SU-DHL-6 (cell line): ENCODE results near the gene FBXL15.

Experiments used
- H2AFZ ChIP-seq: fragments of 200-600 bp; sonication (generic); 2 replicates; pipeline ENCODE4 v1.6.1; 2014; ENCODE audit warnings: low read depth, mild to moderate bottlenecking, moderate library complexity, mixed read lengths, antibody characterized with exemption, low read length; ENCODE audit not compliant: severe bottlenecking
- H3F3A ChIP-seq: fragments of 200-600 bp; shearing (Covaris generic); 2 replicates; pipeline ENCODE4 v1.6.0; 2016; ENCODE audit warnings: antibody characterized with exemption, mild to moderate bottlenecking; ENCODE audit not compliant: insufficient read depth
- H3K27ac ChIP-seq: fragments of 200-600 bp; sonication (generic); 2 replicates; pipeline ENCODE4 v1.5.1; 2016; ENCODE audit warnings: low read depth, mild to moderate bottlenecking, low read length, moderate library complexity, mixed read lengths
- H3K27me3 ChIP-seq: fragments of 200-600 bp; sonication (generic), shearing (Covaris generic); 2 replicates; pipeline ENCODE4 v1.6.0; 2014; ENCODE audit warnings: mild to moderate bottlenecking, low read length
- H3K36me3 ChIP-seq: fragments of 200-600 bp; sonication (generic); 2 replicates; pipeline ENCODE4 v1.6.1; 2014; ENCODE audit warnings: mild to moderate bottlenecking, low read length, mixed read lengths
- H3K4me2 ChIP-seq: fragments of 300-600, 200-600 bp; shearing (Covaris generic), sonication (generic); 2 replicates; pipeline ENCODE4 v1.6.0; 2014; ENCODE audit warnings: low read length, low read depth, mild to moderate bottlenecking; ENCODE audit not compliant: poor library complexity, severe bottlenecking
- H3K4me3 ChIP-seq: fragments of 200-600 bp; sonication (generic); 2 replicates; pipeline ENCODE4 v1.5.1; 2014; ENCODE audit warnings: antibody characterized with exemption, low read length, mild to moderate bottlenecking, mixed read lengths; ENCODE audit not compliant: insufficient read depth, poor library complexity, severe bottlenecking
- H3K79me2 ChIP-seq: fragments of 200-600 bp; sonication (generic); 2 replicates; pipeline ENCODE4 v1.6.1; 2014; ENCODE audit warnings: mild to moderate bottlenecking, low read length, moderate library complexity; ENCODE audit not compliant: insufficient read depth
- H3K9ac ChIP-seq: fragments of 200-600 bp; sonication (generic); 2 replicates; pipeline ENCODE4 v1.7.0; 2014; ENCODE audit warnings: mild to moderate bottlenecking, low read length
- H3K9me2 ChIP-seq: fragments of 200-600 bp; sonication (generic); replicated peaks from 2 replicates; pipeline ENCODE4 v1.6.1; 2014; ENCODE audit warnings: low read length; ENCODE audit not compliant: insufficient read depth
- H3K9me3 ChIP-seq: fragments of 200-600 bp; sonication (generic); 2 replicates; pipeline ENCODE4 v1.6.1; 2014; ENCODE audit warnings: low read length, mixed read lengths; ENCODE audit not compliant: insufficient read depth
- H4K20me1 ChIP-seq: fragments of 200-600 bp; sonication (generic); 2 replicates; pipeline ENCODE4 v1.6.1; 2014; ENCODE audit warnings: low read depth, mild to moderate bottlenecking, antibody characterized with exemption, low read length, moderate library complexity, mixed read lengths
- EZH2phosphoT487 ChIP-seq: fragments of 200-600 bp; sonication (generic), shearing (Covaris generic); conservative IDR thresholded peaks from 2 replicates; pipeline ENCODE4 v1.6.1; 2018; ENCODE audit warnings: mild to moderate bottlenecking, antibody characterized with exemption, low read length, moderate library complexity, mixed read lengths
- TF ChIP-seq, protein P1 (sequence below): fragments of 200-600 bp; sonication (generic); IDR thresholded peaks from one replicate; pipeline ENCODE4 v1.5.1; 2017; ENCODE audit warnings: antibody characterized with exemption, mild to moderate bottlenecking, low read length, moderate library complexity; ENCODE audit not compliant: insufficient read depth, poor library complexity, severe bottlenecking

The FBXL15 gene

DNA sequence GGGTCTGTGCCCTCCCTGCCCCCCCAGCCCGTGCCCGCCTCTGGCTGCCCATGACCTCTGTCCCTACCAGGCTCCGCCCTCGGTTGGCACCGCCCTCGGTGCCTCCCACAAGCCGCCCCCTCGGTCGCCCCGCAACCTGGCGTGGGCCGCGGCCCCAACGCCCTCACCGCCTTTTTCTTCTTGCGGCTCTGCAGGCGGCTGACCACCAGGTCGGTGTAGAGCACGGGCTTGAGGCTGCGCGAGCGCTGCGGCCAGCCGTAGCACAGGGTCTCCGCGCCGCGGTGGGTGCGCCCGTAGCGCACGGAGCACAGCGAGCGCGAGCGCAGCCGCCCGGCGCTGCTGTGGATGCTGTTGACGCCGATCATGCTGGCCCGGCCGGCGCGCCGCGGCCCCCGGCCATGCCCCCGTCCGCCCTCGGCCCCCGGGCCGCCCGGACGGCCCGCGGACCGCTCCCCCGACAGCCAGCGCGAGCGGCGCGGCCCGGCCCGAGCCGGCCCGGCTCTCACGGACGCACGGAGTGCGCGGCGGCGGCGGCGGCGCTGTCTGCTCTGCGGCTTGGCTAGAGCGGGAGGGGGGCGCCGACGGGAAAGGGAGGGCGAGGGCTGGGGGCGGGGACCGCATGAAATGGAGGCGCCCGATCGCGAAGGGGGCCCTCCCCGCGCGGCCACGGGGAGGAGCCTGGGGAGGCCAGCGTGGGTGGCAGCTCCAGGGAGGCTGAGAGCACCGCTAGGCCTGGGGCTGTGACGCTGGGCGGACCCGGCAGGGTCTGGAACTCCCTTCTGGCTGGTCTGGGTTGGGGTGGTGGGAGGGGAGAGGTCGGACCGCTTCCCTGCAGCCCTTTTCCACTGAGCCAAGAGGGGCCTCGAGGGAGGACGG is 11.7 kb upstream of the FBXL15 start:
- peak overlapping the region; percentile 45 for H3K4me2 ChIP-seq
- H3K9ac ChIP-seq, result no peak overlapping the region
- TF ChIP-seq, protein P1, sequence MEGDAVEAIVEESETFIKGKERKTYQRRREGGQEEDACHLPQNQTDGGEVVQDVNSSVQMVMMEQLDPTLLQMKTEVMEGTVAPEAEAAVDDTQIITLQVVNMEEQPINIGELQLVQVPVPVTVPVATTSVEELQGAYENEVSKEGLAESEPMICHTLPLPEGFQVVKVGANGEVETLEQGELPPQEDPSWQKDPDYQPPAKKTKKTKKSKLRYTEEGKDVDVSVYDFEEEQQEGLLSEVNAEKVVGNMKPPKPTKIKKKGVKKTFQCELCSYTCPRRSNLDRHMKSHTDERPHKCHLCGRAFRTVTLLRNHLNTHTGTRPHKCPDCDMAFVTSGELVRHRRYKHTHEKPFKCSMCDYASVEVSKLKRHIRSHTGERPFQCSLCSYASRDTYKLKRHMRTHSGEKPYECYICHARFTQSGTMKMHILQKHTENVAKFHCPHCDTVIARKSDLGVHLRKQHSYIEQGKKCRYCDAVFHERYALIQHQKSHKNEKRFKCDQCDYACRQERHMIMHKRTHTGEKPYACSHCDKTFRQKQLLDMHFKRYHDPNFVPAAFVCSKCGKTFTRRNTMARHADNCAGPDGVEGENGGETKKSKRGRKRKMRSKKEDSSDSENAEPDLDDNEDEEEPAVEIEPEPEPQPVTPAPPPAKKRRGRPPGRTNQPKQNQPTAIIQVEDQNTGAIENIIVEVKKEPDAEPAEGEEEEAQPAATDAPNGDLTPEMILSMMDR, result no peak
- no peak for TF ChIP-seq EZH2phosphoT487
- H3K9me3 ChIP-seq, result no peaks in the 10 kb centered on the region
- peak overlapping the region; percentile 33 for H3K4me3 ChIP-seq
- no peak overlapping the region for H2AFZ ChIP-seq
- H3F3A ChIP-seq, result no peaks in the 10 kb centered on the region
- H4K20me1 ChIP-seq, result no peaks in the 10 kb centered on the region
- H3K27ac ChIP-seq, result no peak overlapping the region
- no peaks in the 10 kb centered on the region for H3K9me2 ChIP-seq
- no peaks in the 10 kb centered on the region for H3K27me3 ChIP-seq
- H3K36me3 ChIP-seq, result no peaks in the 10 kb centered on the region
- no peaks in the 10 kb centered on the region for H3K79me2 ChIP-seq

DNA sequence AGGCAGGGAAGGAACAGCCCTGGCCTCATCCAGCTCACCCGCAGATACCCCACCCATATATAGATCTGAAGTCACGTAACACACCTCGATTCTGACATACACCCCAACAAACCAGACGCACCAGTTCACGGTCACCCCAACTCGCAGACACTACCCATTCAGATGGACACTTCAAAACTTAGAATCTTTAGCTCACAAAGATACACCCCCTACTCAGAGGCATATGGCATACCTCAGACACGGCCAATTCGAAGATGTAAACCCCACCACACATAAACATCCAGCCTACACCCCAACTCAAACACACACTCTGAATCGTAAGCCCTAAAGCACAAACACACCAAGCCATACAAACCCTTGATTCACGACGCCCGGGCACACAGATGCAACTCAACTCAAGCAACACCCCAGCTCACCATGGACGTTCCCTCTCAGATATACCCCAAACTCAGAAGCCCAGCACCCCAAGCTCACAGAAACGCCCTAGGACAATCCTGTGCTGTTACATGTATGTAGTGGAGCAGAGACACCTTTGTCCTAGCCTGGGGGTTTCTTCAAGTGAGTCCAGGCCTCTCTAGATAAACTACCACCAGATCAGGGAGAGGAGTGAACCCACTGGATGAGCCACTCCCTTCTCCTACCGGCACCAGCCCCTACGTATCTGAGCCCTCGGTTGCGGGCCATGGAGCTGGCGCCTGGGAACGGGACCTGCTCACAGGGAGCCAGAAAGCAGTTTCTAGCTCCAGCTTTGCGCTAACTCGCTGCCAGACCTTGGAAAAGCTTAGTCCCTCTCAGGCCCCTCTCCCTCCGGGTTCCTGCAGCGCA is 10.8 kb upstream of the FBXL15 start:
- H3K9me3 ChIP-seq, result no peaks in the 10 kb centered on the region
- no peak overlapping the region for H3K4me3 ChIP-seq
- H4K20me1 ChIP-seq, result no peaks in the 10 kb centered on the region
- H3K9ac ChIP-seq, result no peak overlapping the region
- no peaks in the 10 kb centered on the region for H3F3A ChIP-seq
- H3K9me2 ChIP-seq, result no peaks in the 10 kb centered on the region
- H3K27ac ChIP-seq, result no peak overlapping the region
- TF ChIP-seq EZH2phosphoT487, result no peak
- TF ChIP-seq, protein P1, result no peak
- H3K79me2 ChIP-seq, result no peaks in the 10 kb centered on the region
- H2AFZ ChIP-seq, result no peak overlapping the region
- peak overlapping the region; percentile 31 for H3K4me2 ChIP-seq
- H3K36me3 ChIP-seq, result no peaks in the 10 kb centered on the region
- H3K27me3 ChIP-seq, result no peaks in the 10 kb centered on the region

DNA sequence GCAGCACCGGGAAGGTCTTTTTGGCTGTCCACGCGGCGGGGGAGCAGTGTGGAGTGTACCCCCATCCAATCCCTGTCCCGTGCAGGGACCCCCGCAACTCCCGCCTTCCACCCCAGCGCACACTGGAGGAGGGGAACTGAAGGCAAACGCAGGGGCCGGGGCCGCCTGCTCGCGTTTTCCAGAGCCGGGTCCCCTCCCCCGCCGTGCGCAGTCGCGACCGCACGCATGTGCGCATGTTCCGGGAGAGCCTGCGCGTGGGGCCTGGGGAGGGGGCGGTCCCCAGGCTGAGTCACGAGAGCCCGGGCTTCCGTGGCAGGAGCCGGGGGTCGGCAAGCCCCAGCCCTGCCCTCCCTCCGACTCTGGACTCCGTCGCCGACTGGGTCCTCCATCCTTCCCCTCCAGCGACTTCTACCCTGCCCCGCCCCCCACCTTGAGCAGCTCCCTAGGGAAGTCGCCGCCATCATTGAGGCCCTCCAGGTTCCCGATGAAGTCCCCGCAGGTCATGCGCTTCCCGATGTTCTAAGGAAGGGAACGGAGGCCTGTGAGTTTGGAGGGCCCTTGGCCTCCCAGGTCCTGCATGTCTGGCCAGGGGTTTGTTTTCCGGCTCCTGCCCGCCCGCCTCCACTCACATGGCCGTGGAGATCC is 10.1 kb upstream of the FBXL15 start:
- H3K4me3 ChIP-seq, result no peak overlapping the region
- H3F3A ChIP-seq, result no peaks in the 10 kb centered on the region
- H3K79me2 ChIP-seq, result no peaks in the 10 kb centered on the region
- no peaks in the 10 kb centered on the region for H3K36me3 ChIP-seq
- H3K27me3 ChIP-seq, result no peaks in the 10 kb centered on the region
- H3K9ac ChIP-seq, result no peak overlapping the region
- no peaks in the 10 kb centered on the region for H3K9me3 ChIP-seq
- no peaks in the 10 kb centered on the region for H3K9me2 ChIP-seq
- H4K20me1 ChIP-seq, result no peaks in the 10 kb centered on the region
- TF ChIP-seq, protein P1, result no peak
- TF ChIP-seq EZH2phosphoT487, result no peak
- H2AFZ ChIP-seq, result no peak overlapping the region
- H3K27ac ChIP-seq, result no peak overlapping the region
- no peak overlapping the region for H3K4me2 ChIP-seq
